Transverse colon (tissue), 4 donors: Measurements from ENCODE around the gene ERG28. TPM values are rescaled to one million over a fixed set of nuclear protein-coding genes. Genes with fewer than 3 reads are reported as not detected.

ENCODE experiments used
- DNase-seq: peaks from one replicate; pipeline ENCODE4 v3.0.0-alpha.2; 2019
- H3K27ac ChIP-seq, 4 donors: fragments of 200-600 bp; sonication (generic); 2 replicates each; pipeline ENCODE4 v1.5.1; 2016 to 2018; ENCODE audit warnings: inconsistent platforms in 4 of 4
- H3K27me3 ChIP-seq: fragments of 200-600 bp; sonication (generic); 2 replicates; pipeline ENCODE4 v1.5.1; 2017; ENCODE audit warnings: inconsistent platforms
- H3K36me3 ChIP-seq, 4 donors: fragments of 200-600 bp; sonication (generic); 2 replicates each; pipeline ENCODE4 v1.5.1; 2017 to 2019; ENCODE audit warnings: inconsistent platforms in 4 of 4
- H3K4me1 ChIP-seq, 4 donors: fragments of 200-600 bp; sonication (generic); 2 replicates each; pipeline ENCODE4 v1.5.1; 2017 to 2020; ENCODE audit warnings: inconsistent platforms in 4 of 4
- H3K4me3 ChIP-seq, 4 donors: fragments of 200-600 bp; sonication (generic); 1 replicate in 1 of 4; 2 replicates in 3 of 4; pipeline versions ENCODE4 v1.5.1 to v1.6.1; 2017 to 2019; ENCODE audit warnings: inconsistent platforms in 4 of 4
- H3K9me3 ChIP-seq, 2 donors: fragments of 200-600 bp; sonication (generic); 2 replicates each; pipeline ENCODE4 v1.5.1; 2017 to 2019; ENCODE audit warnings: inconsistent platforms in 2 of 2
- EP300 ChIP-seq: sonication (generic); formaldehyde crosslinking; IDR thresholded peaks from one replicate; pipeline ENCODE4 v1.6.1; 2017; ENCODE audit warnings: antibody characterized with exemption, low read depth
- POLR2A ChIP-seq: fragments of 450-650 bp; IDR thresholded peaks from one replicate; pipeline ENCODE4 v1.6.1; 2016; ENCODE audit warnings: antibody characterized with exemption, mild to moderate bottlenecking, moderate library complexity
- POLR2AphosphoS5 ChIP-seq, 3 donors: sonication (generic); formaldehyde crosslinking; IDR thresholded peaks; one replicate each; pipeline ENCODE4 v1.6.1; 2016; ENCODE audit warnings: antibody characterized with exemption in 3 of 3
- WGBS, 2 donors: methylation state at CpG; one replicate each; pipeline ENCODE4 v1.1.5; 2018; ENCODE audit warnings: low coverage in 1 of 2; 5-methylcytosine and 5-hydroxymethylcytosine counted together
- in situ Hi-C, 4 donors: fragments of 200-750 bp; cut with MboI; loops; one replicate each; pipeline versions ENCODE4 v1.15.0 to v1.15.1; 2017; ENCODE audit warnings: low sequenced_read_pairs in 3 of 4, low pct_ligation_motif_present in 1 of 4, low pct_unique_long_range_greater_than_20kb in 1 of 4
- intact Hi-C: fragments of 100-400 bp; cut with DNase I; formaldehyde crosslinking; loops from one replicate; pipeline ENCODE4 v1.15.1; 2023; ENCODE audit warnings: low total_unique reads
- total RNA-seq, 4 donors: library from RNA; depleted of rRNA; stranded (reverse); fragments of >200 nt; gene quantifications; one replicate each; pipeline ENCODE4 v1.1.0, GENCODE V29; 2016
- TF ChIP-seq, protein P1 (sequence below), 5 experiments: fragments of 200-600 bp in 3 of 5; fragments of 450-650 bp in 2 of 5; sonication (generic) in 3 of 5; IDR thresholded peaks; 1 replicate in 2 of 5; 2 replicates in 3 of 5; pipeline ENCODE4 v1.5.1; 2016 to 2017; ENCODE audit warnings: antibody characterized with exemption in 5 of 5, inconsistent platforms in 3 of 5, mild to moderate bottlenecking in 2 of 5, moderate library complexity in 1 of 5

The ERG28 gene
- total RNA-seq, 4 donors from 2014 or later, result 0.75 to 9.4 (median 6.2) TPM

- DNase-seq, result no peak
- intact Hi-C loops, result no loop called here
- Histone ChIP-seq H3K9me3 (no peaks in the 10 kb centered on the region), H3K4me3 (no peak overlapping the region), H3K27me3 (no peaks in the 10 kb centered on the region), H3K36me3 (no peaks in the 10 kb centered on the region), H3K27ac (no peak overlapping the region), H3K4me1 (peaks cover 0 to 31% (median under 1%) of the 10 kb centered on the region in 4 donors)
- TF ChIP-seq EP300 (no peak), POLR2A (no peak), POLR2AphosphoS5 (IDR thresholded peaks at IDR 0.05) (no peak)
- TF ChIP-seq, protein P1, sequence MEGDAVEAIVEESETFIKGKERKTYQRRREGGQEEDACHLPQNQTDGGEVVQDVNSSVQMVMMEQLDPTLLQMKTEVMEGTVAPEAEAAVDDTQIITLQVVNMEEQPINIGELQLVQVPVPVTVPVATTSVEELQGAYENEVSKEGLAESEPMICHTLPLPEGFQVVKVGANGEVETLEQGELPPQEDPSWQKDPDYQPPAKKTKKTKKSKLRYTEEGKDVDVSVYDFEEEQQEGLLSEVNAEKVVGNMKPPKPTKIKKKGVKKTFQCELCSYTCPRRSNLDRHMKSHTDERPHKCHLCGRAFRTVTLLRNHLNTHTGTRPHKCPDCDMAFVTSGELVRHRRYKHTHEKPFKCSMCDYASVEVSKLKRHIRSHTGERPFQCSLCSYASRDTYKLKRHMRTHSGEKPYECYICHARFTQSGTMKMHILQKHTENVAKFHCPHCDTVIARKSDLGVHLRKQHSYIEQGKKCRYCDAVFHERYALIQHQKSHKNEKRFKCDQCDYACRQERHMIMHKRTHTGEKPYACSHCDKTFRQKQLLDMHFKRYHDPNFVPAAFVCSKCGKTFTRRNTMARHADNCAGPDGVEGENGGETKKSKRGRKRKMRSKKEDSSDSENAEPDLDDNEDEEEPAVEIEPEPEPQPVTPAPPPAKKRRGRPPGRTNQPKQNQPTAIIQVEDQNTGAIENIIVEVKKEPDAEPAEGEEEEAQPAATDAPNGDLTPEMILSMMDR (IDR thresholded peaks at IDR 0.05), result no peak
- WGBS, 2 donors, result 94% methylated on average over 12 of the region's 12 CpGs; no CpG with 5 or more reads in 1 of the 2 donors
- in situ Hi-C loops, result no loop called here
Observed at GRCh38 chr14:75607842-75608640, 52.6 kb downstream of the ERG28 start.

DNA sequence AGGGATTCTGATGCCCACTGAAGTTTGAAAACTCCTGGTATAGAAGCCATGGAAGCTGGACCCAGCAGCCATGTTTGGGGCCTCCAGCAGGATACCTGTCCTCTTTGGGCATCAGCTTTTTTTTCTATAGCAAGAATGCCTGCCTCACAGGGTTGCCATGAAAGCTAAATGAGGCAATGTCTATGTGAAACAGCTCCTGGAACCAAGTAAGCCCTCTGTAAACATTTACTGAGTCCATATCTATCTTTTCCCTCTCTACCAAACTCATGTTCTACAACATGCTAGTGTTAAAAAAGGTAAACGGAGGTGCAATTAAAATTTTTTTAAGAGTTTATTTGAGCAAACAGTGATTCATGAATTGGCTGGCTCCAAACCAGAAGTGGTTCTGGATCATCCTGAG lies 53.6 kb downstream of the ERG28 start:
- H3K27ac ChIP-seq, result no peak overlapping the region
- H3K27me3 ChIP-seq, result no peaks in the 10 kb centered on the region
- DNase-seq, result no peak
- H3K4me3 ChIP-seq, result no peak overlapping the region
- WGBS, 2 donors, result 49% methylated on average over 1 of the region's 1 CpG; no CpG with 5 or more reads in 1 of the 2 donors
- TF ChIP-seq POLR2AphosphoS5 (IDR thresholded peaks at IDR 0.05) (no peak), POLR2A (no peak), EP300 (no peak)
- TF ChIP-seq, protein P1 (IDR thresholded peaks at IDR 0.05), result no peak
- intact Hi-C loops, result no loop called here
- H3K4me1 ChIP-seq, result peaks cover 0 to 40% (median 5%) of the 10 kb centered on the region in 4 donors
- H3K36me3 ChIP-seq, result no peaks in the 10 kb centered on the region
- in situ Hi-C loops, result no loop called here
- H3K9me3 ChIP-seq, result no peaks in the 10 kb centered on the region

DNA sequence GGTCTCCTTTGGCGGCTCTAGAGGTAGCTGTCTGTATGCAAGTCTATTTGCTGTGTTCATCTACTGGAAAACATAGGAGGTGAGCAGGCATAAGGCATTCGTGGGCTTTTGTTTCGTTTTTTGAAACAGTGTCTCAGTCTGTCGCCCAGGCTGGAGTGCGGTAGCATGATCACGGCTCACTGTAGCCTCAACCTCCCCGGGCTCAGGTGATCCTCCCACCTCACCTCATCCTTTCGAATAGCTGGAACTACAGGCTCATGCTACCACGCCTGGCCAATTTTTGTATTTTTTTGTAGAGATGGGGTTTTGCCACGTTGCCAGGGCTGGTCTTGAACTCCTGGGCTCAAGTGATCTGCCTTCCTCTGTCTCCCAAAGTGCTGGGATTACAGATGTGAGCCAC lies 54.8 kb downstream of the ERG28 start:
- Histone ChIP-seq H3K27ac (no peak overlapping the region), H3K4me3 (no peak overlapping the region), H3K9me3 (no peaks in the 10 kb centered on the region), H3K27me3 (no peaks in the 10 kb centered on the region), H3K4me1 (peaks cover 0 to 43% (median 7%) of the 10 kb centered on the region in 4 donors), H3K36me3 (no peaks in the 10 kb centered on the region)
- WGBS, 2 donors, result 50 to 82% methylated on average over 1 to 10 of the region's 10 CpGs
- in situ Hi-C loops (no loop called here), intact Hi-C loops (no loop called here)
- DNase-seq, result no peak
- TF ChIP-seq POLR2AphosphoS5 (IDR thresholded peaks at IDR 0.05), result no peak

- H3K9me3 ChIP-seq, result no peaks in the 10 kb centered on the region
- in situ Hi-C loops, result no loop called here
- no peak for DNase-seq
- intact Hi-C loops, result no loop called here
- no peaks in the 10 kb centered on the region for H3K36me3 ChIP-seq
- no peaks in the 10 kb centered on the region for H3K27me3 ChIP-seq
- no peak overlapping the region for H3K27ac ChIP-seq
- peaks cover 0 to 39% (median 7%) of the 10 kb centered on the region in 4 donors for H3K4me1 ChIP-seq
- WGBS, 2 donors, result 67 to 74% methylated on average over 7 to 11 of the region's 11 CpGs
- H3K4me3 ChIP-seq, result no peak overlapping the region
- TF ChIP-seq POLR2AphosphoS5 (IDR thresholded peaks at IDR 0.05), result no peak
- TF ChIP-seq EP300, result no peak
- TF ChIP-seq POLR2A, result no peak
- TF ChIP-seq, protein P1 (IDR thresholded peaks at IDR 0.05), result no peak
Observed at GRCh38 chr14:75604979-75605851, 55.5 kb downstream of the ERG28 start.
